GM10266 (cell line): ENCODE measurements around the gene PKD1L1.
A peak's percentile ranks its signal among the peaks of the same experiment; 100 is the strongest.

Source experiments
- DNase-seq: peaks from one replicate; pipeline ENCODE4 v3.0.0; 2012; ENCODE audit errors: extremely low spot score
- CTCF ChIP-seq: IDR thresholded peaks from 2 replicates; pipeline ENCODE4 v1.5.1; 2012; ENCODE audit warnings: mild to moderate bottlenecking, low read depth; ENCODE audit not compliant: control insufficient read depth, insufficient read depth; ENCODE audit errors: missing control alignments

PKD1L1 gene

GRCh38 chr7:47970761-47971160, 22.5 kb upstream of the PKD1L1 start:
- no peak for TF ChIP-seq CTCF
- DNase-seq: no peak

DNA sequence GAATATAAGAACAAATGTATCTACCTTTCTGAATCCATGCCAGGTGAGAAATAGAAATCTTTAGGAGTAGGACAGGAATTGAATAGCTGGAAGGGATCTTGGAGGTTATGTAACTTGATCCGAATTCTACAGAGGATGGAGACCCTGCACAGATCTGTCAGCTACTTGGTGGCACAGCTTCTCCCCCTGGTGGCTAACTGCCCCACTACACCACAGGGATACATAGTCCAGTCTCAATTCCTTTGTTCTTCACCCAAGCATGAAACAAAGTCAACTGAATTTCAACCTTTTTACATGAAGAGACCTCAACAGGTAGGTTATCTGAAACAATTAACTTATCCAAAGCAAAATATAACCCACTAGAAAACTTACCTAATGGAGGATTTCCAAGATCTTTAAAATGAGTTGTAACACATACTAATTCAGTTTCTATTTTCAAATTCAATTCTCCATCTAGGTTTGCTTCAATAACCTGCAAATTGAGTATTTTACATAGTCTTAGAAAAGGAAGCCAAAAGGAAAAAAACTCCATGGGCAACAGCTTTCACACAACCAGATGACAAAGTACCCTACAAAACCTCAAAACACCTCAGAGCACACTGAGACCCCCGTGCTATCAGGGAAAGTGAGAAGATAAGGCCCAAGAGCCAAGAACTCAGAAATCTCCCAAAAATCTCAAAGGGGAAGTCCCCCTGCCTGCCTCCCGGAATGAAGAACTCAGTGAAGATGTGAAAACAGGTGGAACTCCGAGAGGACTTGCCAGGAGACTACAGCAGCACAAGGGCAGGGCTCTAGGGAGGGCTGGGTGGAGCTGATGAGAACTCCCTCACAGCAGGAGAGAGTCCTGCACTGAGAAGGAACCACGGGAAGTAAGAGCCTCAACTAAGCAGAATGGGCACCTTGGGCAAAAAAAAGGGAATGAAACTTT, 20.8 kb upstream of the PKD1L1 start:
- TF ChIP-seq CTCF: peak; percentile 82
- peak; percentile 68 for DNase-seq

- DNase-seq: no peak
- TF ChIP-seq CTCF: no peak
Measured at GRCh38 chr7:47967708-47968107, 19.4 kb upstream of the PKD1L1 start.

GRCh38 chr7:47967123-47967522, 18.9 kb upstream of the PKD1L1 start:
- TF ChIP-seq CTCF: no peak
- DNase-seq: no peak

GRCh38 chr7:47965456-47965855, 17.2 kb upstream of the PKD1L1 start:
- DNase-seq: no peak
- TF ChIP-seq CTCF: no peak

DNA sequence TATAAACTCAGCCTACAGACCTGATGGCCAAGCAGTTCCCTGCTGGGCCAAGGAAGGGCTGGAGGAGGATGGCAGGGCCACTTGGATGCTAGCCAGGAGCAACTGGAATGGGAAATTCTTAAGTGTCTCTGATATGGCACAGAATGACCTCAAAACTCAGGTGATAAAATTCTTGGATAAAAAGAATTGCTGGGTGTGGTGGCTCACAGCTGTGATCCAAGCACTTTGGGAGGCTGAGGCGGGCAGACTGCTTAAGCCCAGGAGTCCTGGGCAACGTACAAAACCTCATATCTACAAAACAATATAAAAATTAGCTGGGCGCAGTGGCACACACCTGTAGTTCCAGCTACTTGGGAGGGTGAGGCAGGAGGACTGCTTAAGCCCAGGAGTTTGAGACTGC, 14.0 kb upstream of the PKD1L1 start:
- DNase-seq: no peak
- TF ChIP-seq CTCF: no peak

DNA sequence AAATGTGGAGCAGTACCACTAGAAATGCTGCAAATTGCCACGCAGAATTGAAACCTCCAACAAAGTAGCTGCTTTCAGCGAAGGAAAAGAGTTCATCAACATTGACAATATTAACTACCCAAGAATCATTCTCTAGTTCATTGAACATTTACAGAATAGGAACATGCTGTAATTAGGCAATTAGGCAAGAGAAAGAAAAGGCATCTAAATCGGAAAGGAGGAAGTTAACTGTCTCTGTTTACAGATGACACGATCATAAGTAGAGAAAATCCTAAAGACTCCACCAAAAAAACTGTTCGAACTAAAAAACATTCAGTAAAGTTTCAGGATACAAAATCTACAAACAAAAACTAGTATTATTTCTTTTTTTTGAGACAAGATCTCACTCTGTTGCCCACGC, 8.9 kb upstream of the PKD1L1 start:
- no peak for DNase-seq
- no peak for TF ChIP-seq CTCF
